DND-41 (cell line): ENCODE results near the gene ANKRD23.

ENCODE experiments used
- ATAC-seq: fragments of 200-7000 bp; cut with Tn5 transposase; 3 replicates; pipeline ENCODE4 v1.9.1; 2021; ENCODE audit warnings: low read depth; ENCODE audit not compliant: insufficient read depth
- DNase-seq: peaks from one replicate; pipeline ENCODE4 v3.0.0-alpha.2; 2020
- H2AFZ ChIP-seq: 2 replicates; pipeline ENCODE4 v1.6.0; 2012; ENCODE audit warnings: low read depth, low read length
- H3K27ac ChIP-seq: 2 replicates; pipeline ENCODE4 v1.5.1; 2012; ENCODE audit warnings: low read length, inconsistent platforms
- H3K27me3 ChIP-seq: fragments of 200-600 bp; sonication (generic); 2 replicates; pipeline ENCODE4 v1.6.0; 2012; ENCODE audit warnings: low read length, mild to moderate bottlenecking, inconsistent platforms; ENCODE audit not compliant: insufficient read depth, poor library complexity
- H3K36me3 ChIP-seq: 2 replicates; pipeline ENCODE4 v1.5.1; 2012; ENCODE audit warnings: low read length, inconsistent platforms; ENCODE audit not compliant: insufficient read depth
- H3K4me1 ChIP-seq: 2 replicates; pipeline ENCODE4 v1.5.1; 2012; ENCODE audit warnings: mild to moderate bottlenecking, low read length; ENCODE audit not compliant: insufficient read depth
- H3K4me2 ChIP-seq: 2 replicates; pipeline ENCODE4 v1.6.0; 2012; ENCODE audit warnings: mild to moderate bottlenecking, moderate library complexity, low read length, inconsistent platforms; ENCODE audit not compliant: insufficient read depth
- H3K4me3 ChIP-seq, 2 experiments: fragments of 200-600 bp in 1 of 2; shearing (Covaris generic) in 1 of 2; 2 replicates each; pipeline ENCODE4 v1.5.1; 2012 to 2016; ENCODE audit warnings: inconsistent platforms in 2 of 2, low read length in 2 of 2, mild to moderate bottlenecking in 2 of 2, low read depth in 1 of 2, moderate library complexity in 1 of 2
- H3K79me2 ChIP-seq: 2 replicates; pipeline ENCODE4 v1.6.0; 2012; ENCODE audit warnings: low read length, inconsistent platforms; ENCODE audit not compliant: insufficient read depth
- H3K9ac ChIP-seq: 2 replicates; pipeline ENCODE4 v1.6.0; 2012; ENCODE audit warnings: low read depth, mild to moderate bottlenecking, inconsistent platforms, low read length, moderate library complexity
- H3K9me3 ChIP-seq: 2 replicates; pipeline ENCODE4 v1.5.1; 2012; ENCODE audit warnings: low read length, moderate library complexity, mild to moderate bottlenecking, inconsistent platforms; ENCODE audit not compliant: insufficient read depth, severe bottlenecking
- H4K20me1 ChIP-seq: 2 replicates; pipeline ENCODE4 v1.6.0; 2012; ENCODE audit warnings: low read length; ENCODE audit not compliant: insufficient read depth
- EZH2 ChIP-seq: IDR thresholded peaks from 3 replicates; pipeline ENCODE4 v1.6.1; 2012; ENCODE audit warnings: borderline replicate concordance, low read depth, mild to moderate bottlenecking, moderate library complexity, low read length, inconsistent platforms; ENCODE audit not compliant: severe bottlenecking
- TF ChIP-seq, protein P1 (sequence below): IDR thresholded peaks from 2 replicates; pipeline ENCODE4 v1.5.1; 2012; ENCODE audit warnings: borderline replicate concordance, low read length, moderate library complexity, mild to moderate bottlenecking; ENCODE audit not compliant: poor library complexity, severe bottlenecking; ENCODE audit errors: extremely low read depth

ANKRD23 gene

GRCh38 chr2:96816836-96817702 is 26.8 kb downstream of the ANKRD23 start:
- peak overlapping the region; percentile 12 to 97; a peak in 3 of 4 replicates for H3K4me3 ChIP-seq
- TF ChIP-seq EZH2 = no peak
- TF ChIP-seq, protein P1, sequence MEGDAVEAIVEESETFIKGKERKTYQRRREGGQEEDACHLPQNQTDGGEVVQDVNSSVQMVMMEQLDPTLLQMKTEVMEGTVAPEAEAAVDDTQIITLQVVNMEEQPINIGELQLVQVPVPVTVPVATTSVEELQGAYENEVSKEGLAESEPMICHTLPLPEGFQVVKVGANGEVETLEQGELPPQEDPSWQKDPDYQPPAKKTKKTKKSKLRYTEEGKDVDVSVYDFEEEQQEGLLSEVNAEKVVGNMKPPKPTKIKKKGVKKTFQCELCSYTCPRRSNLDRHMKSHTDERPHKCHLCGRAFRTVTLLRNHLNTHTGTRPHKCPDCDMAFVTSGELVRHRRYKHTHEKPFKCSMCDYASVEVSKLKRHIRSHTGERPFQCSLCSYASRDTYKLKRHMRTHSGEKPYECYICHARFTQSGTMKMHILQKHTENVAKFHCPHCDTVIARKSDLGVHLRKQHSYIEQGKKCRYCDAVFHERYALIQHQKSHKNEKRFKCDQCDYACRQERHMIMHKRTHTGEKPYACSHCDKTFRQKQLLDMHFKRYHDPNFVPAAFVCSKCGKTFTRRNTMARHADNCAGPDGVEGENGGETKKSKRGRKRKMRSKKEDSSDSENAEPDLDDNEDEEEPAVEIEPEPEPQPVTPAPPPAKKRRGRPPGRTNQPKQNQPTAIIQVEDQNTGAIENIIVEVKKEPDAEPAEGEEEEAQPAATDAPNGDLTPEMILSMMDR = no peak
- no peaks in the 10 kb centered on the region for H3K27me3 ChIP-seq
- DNase-seq (no peak), ATAC-seq (no peak)
- peak overlapping the region; percentile 100 for H3K4me2 ChIP-seq
- peak overlapping the region; percentile 88; the same call in 1 of the 2 replicates for H2AFZ ChIP-seq
- peaks cover 53% of the 10 kb centered on the region for H3K79me2 ChIP-seq
- peaks cover 46% of the 10 kb centered on the region for H4K20me1 ChIP-seq
- H3K9me3 ChIP-seq = no peaks in the 10 kb centered on the region
- peaks cover 34% of the 10 kb centered on the region for H3K36me3 ChIP-seq
- peak overlapping the region; percentile 89 for H3K27ac ChIP-seq
- peak overlapping the region; percentile 87 for H3K9ac ChIP-seq
- H3K4me1 ChIP-seq = peaks cover 50% of the 10 kb centered on the region

DNA sequence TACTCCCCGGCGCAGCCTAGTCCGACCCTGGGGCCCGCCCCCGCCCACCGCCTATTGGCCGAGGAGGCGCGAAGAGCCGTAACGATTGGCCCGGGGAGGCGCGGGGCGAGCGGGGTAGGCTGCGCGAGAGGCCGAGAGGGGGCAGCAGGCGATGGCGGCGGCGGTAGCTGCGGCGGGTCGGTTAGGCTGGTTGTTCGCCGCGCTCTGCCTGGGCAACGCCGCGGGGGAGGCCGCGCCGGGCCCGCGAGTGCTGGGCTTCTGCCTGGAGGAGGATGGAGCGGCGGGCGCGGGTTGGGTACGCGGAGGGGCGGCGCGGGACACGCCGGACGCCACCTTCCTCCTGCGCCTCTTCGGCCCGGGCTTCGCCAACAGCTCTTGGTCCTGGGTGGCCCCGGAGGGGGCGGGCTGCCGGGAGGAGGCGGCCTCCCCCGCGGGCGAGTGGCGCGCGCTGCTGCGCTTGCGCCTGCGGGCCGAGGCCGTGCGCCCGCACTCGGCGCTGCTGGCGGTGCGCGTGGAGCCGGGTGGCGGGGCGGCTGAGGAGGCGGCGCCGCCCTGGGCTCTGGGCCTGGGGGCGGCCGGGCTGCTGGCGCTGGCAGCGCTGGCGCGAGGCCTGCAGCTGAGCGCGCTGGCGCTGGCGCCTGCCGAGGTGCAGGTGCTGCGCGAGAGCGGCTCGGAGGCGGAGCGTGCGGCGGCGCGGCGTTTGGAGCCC is 27.5 kb downstream of the ANKRD23 start, which contains the start of gene CNNM3:
TSS of gene CNNM3 (plus strand) at position 142 of the 709 bp plus-strand sequence. CDS start at position 152, 10 bp downstream.
- Histone ChIP-seq H3K9ac (peak within 1 kb of the TSS; percentile 87), H3K27ac (peak within 1 kb of the TSS; percentile 89), H3K27me3 (no peaks in the 10 kb centered on the region), H3K4me2 (peak within 1 kb of the TSS; percentile 100), H2AFZ (peak within 1 kb of the TSS; percentile 88), H3K4me3 (peak within 1 kb of the TSS; percentile 73 to 97), H3K4me1 (peaks cover 50% of the 10 kb centered on the region), H3K9me3 (no peaks in the 10 kb centered on the region), H4K20me1 (peaks cover 43% of the 10 kb centered on the region), H3K79me2 (peaks cover 47% of the 10 kb centered on the region), H3K36me3 (peaks cover 33% of the 10 kb centered on the region)
- TF ChIP-seq, protein P1 = peak; percentile 61
- no peak for TF ChIP-seq EZH2
- ATAC-seq (peak; percentile 94), DNase-seq (peak; percentile 95)

GRCh38 chr2:96815326-96816126 is 28.3 kb downstream of the ANKRD23 start:
- peak overlapping the region; percentile 73 to 97 for H3K4me3 ChIP-seq
- peaks cover 44% of the 10 kb centered on the region for H3K4me1 ChIP-seq
- peak overlapping the region; percentile 87 for H2AFZ ChIP-seq
- H3K4me2 ChIP-seq = peak overlapping the region; percentile 100
- peaks cover 39% of the 10 kb centered on the region for H3K79me2 ChIP-seq
- peaks cover 36% of the 10 kb centered on the region for H4K20me1 ChIP-seq
- peak overlapping the region; percentile 65 for H3K27ac ChIP-seq
- no peak for DNase-seq
- H3K9me3 ChIP-seq = no peaks in the 10 kb centered on the region
- peak; percentile 8 for ATAC-seq
- H3K9ac ChIP-seq = peak overlapping the region; percentile 87
- H3K27me3 ChIP-seq = no peaks in the 10 kb centered on the region
- TF ChIP-seq, protein P1 = no peak
- no peak for TF ChIP-seq EZH2
- peaks cover 27% of the 10 kb centered on the region for H3K36me3 ChIP-seq
